PC-3 (cell line): ENCODE measurements around the gene PRAMEF4.
"Not testable (repeated sequence)": the region's sequence is repeated elsewhere in the genome, so short reads cannot be mapped to it uniquely, and the experiment has no call there.

Experiments
- CTCF ChIP-seq: fragments of 300-600 bp; sonication (generic); conservative IDR thresholded peaks from 2 replicates; pipeline ENCODE4 v1.5.1; 2017; ENCODE audit warnings: antibody characterized with exemption, low read depth, mild to moderate bottlenecking, low read length
- EZH2 ChIP-seq: fragments of 300-600 bp; sonication (generic); IDR thresholded peaks from one replicate; pipeline ENCODE4 v1.6.1; 2017; ENCODE audit warnings: antibody characterized with exemption, mild to moderate bottlenecking, low read length; ENCODE audit not compliant: unreplicated experiment
- EZH2phosphoT487 ChIP-seq: fragments of 300-600 bp; sonication (generic); IDR thresholded peaks from 2 replicates; pipeline ENCODE4 v1.6.1; 2018; ENCODE audit warnings: mild to moderate bottlenecking, antibody characterized with exemption, low read length, borderline replicate concordance

- TF ChIP-seq CTCF, EZH2, EZH2phosphoT487: not testable (repeated sequence)
Measured at GRCh38 chr1:12924368-12924767, 38.4 kb upstream of the PRAMEF4 start.
